A673 (cell line): ENCODE results near the gene ARHGAP45. TPM values are rescaled to one million over a fixed set of nuclear protein-coding genes. Genes with fewer than 3 reads are reported as not detected.

Source experiments
- BruUV-seq: library from RNA; stranded (reverse); fragments of 400-500 nt; replicated peaks from 2 replicates; lab custom pipeline; 2021; lab: Mats Ljungman, UMichigan
- CTCF ChIA-PET: fragments of 300-600 bp; sonication (Branson Sonifier 250); formaldehyde crosslinking; loops from one replicate; lab custom pipeline; 2022; ENCODE audit warnings: antibody characterized with exemption; lab: Charles Lee
- POLR2A ChIA-PET: fragments of 300-600 bp; sonication (Branson Sonifier 250); formaldehyde crosslinking; loops from one replicate; lab custom pipeline; 2022; ENCODE audit warnings: antibody characterized with exemption; ENCODE audit not compliant: low non-redundant PET; lab: Charles Lee
- DNase-seq: peaks from one replicate; pipeline ENCODE4 v3.0.0-alpha.2; 2015; ENCODE audit warnings: low spot score
- H3K27ac ChIP-seq: fragments of 200-600 bp; sonication (generic); 2 replicates; pipeline ENCODE4 v1.5.1; 2016; ENCODE audit warnings: mixed run types, low read depth, mild to moderate bottlenecking, mixed read lengths, antibody characterized with exemption, low read length; ENCODE audit not compliant: poor library complexity, severe bottlenecking
- H3K27me3 ChIP-seq: fragments of 200-600 bp; sonication (generic); replicated peaks from 2 replicates; pipeline ENCODE4 v1.6.1; 2017; ENCODE audit warnings: mixed run types, low read depth, mild to moderate bottlenecking, mixed read lengths, antibody characterized with exemption, low read length; ENCODE audit not compliant: insufficient read depth, poor library complexity
- H3K36me3 ChIP-seq: fragments of 200-600 bp; sonication (generic); 2 replicates; pipeline ENCODE4 v1.6.1; 2016; ENCODE audit warnings: mixed run types, mild to moderate bottlenecking, mixed read lengths, antibody characterized with exemption, low read length; ENCODE audit not compliant: insufficient read depth, poor library complexity, severe bottlenecking
- H3K4me1 ChIP-seq: fragments of 200-600 bp; sonication (generic); 2 replicates; pipeline ENCODE4 v1.6.1; 2017; ENCODE audit warnings: mixed run types, mild to moderate bottlenecking, mixed read lengths, antibody characterized with exemption, low read length; ENCODE audit not compliant: insufficient read depth, poor library complexity, severe bottlenecking
- H3K4me3 ChIP-seq: fragments of 200-600 bp; sonication (generic); 2 replicates; pipeline ENCODE4 v1.5.1; 2016; ENCODE audit warnings: low read depth, mixed run types, mild to moderate bottlenecking, mixed read lengths, low read length; ENCODE audit not compliant: poor library complexity, severe bottlenecking
- H3K9me3 ChIP-seq: fragments of 200-600 bp; sonication (generic); 2 replicates; pipeline ENCODE4 v1.6.1; 2016; ENCODE audit warnings: mixed run types, low read depth, mild to moderate bottlenecking, mixed read lengths, antibody characterized with exemption, low read length; ENCODE audit not compliant: poor library complexity, severe bottlenecking
- EZH2 ChIP-seq: fragments of 200-600 bp; sonication (generic); IDR thresholded peaks from 2 replicates; pipeline ENCODE4 v1.6.1; 2017; ENCODE audit warnings: borderline replicate concordance, low read depth, mild to moderate bottlenecking, mixed read lengths, antibody characterized with exemption, low read length; ENCODE audit not compliant: poor library complexity, severe bottlenecking
- intact Hi-C: fragments of 100-400 bp; cut with micrococcal nuclease; formaldehyde crosslinking; loops from one replicate; pipeline ENCODE4 v1.10.0; 2022; ENCODE audit not compliant: unreplicated experiment
- total RNA-seq: library from RNA; stranded (reverse); gene quantifications from 2 replicates; pipeline ENCODE4 v1.2.3, GENCODE V29; 2021
- TF ChIP-seq, protein P1 (sequence below): fragments of 300-800, 200-600 bp; sonication (generic); conservative IDR thresholded peaks from 2 replicates; pipeline ENCODE4 v1.5.1; 2017; ENCODE audit warnings: low read depth, mild to moderate bottlenecking, antibody characterized with exemption, low read length, moderate library complexity, mixed read lengths

ARHGAP45 gene
- total RNA-seq, 1 experiment from 2014 or later, result 3.2 TPM

- intact Hi-C loops, result no loop called here
- BruUV-seq, result no TSS peak
- Histone ChIP-seq H3K4me1 (no peaks in the 10 kb centered on the region), H3K9me3 (peaks cover 10% of the 10 kb centered on the region), H3K4me3 (no peak overlapping the region), H3K27me3 (no peaks in the 10 kb centered on the region), H3K27ac (no peak overlapping the region), H3K36me3 (no peaks in the 10 kb centered on the region)
- POLR2A ChIA-PET, result no interaction called here
- TF ChIP-seq, protein P1, sequence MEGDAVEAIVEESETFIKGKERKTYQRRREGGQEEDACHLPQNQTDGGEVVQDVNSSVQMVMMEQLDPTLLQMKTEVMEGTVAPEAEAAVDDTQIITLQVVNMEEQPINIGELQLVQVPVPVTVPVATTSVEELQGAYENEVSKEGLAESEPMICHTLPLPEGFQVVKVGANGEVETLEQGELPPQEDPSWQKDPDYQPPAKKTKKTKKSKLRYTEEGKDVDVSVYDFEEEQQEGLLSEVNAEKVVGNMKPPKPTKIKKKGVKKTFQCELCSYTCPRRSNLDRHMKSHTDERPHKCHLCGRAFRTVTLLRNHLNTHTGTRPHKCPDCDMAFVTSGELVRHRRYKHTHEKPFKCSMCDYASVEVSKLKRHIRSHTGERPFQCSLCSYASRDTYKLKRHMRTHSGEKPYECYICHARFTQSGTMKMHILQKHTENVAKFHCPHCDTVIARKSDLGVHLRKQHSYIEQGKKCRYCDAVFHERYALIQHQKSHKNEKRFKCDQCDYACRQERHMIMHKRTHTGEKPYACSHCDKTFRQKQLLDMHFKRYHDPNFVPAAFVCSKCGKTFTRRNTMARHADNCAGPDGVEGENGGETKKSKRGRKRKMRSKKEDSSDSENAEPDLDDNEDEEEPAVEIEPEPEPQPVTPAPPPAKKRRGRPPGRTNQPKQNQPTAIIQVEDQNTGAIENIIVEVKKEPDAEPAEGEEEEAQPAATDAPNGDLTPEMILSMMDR, result no peak
- TF ChIP-seq EZH2, result no peak
- DNase-seq, result no peak
- CTCF ChIA-PET, result interaction anchor here (0.5 to 0.6 kb wide), 2 partner anchors 11 to 198 kb away, joined by 3 to 4 read pairs; no protein-coding TSS in a partner anchor
Observed at GRCh38 chr19:1053176-1054101, 13.5 kb upstream of the ARHGAP45 start.

DNA sequence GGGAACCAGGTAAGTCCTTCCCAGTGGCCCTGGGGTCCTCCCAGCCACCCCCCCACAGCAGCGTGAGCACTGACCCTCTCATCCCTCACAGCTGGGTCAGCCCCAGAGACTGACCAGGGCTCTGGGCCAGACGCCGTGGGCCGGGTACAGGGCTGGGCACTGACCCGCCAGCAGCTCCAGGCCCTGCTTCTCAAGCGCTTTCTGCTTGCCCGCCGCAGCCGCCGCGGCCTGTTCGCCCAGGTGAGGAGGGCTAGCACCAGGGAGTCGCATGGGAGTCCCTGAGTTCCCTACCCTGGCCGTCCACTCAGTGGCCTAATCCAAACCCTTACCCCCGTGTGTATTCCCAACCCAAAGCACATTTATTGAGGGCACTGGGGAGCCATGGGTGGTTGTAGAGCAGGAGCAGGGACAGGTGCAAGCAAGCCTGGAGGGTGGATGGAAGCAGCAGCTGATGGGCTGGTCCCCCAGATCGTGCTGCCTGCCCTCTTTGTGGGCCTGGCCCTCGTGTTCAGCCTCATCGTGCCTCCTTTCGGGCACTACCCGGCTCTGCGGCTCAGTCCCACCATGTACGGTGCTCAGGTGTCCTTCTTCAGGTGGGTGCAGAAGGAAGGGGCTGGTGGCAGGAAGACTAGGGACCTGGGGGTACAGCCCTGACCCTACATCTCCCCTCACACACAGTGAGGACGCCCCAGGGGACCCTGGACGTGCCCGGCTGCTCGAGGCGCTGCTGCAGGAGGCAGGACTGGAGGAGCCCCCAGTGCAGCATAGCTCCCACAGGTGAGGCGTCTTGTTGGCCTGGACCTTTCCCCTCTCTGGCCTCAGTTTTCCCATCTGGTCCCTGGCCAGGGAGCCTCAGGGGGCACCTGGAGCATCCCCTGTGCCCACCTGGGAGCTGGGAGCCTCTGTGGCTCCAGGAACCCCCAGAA lies 12.6 kb upstream of the ARHGAP45 start:
- no TSS peak for BruUV-seq
- Histone ChIP-seq H3K4me3 (no peak overlapping the region), H3K27ac (no peak overlapping the region), H3K9me3 (peaks cover 15% of the 10 kb centered on the region), H3K36me3 (no peaks in the 10 kb centered on the region), H3K4me1 (no peaks in the 10 kb centered on the region), H3K27me3 (no peaks in the 10 kb centered on the region)
- TF ChIP-seq, protein P1, result no peak
- no peak for TF ChIP-seq EZH2
- intact Hi-C loops, result no loop called here
- ChIA-PET CTCF (interaction anchor here (0.6 kb wide), 1 partner anchor 197 kb away, joined by 4 read pairs; no protein-coding TSS in a partner anchor), POLR2A (interaction anchor here (0.7 kb wide), 1 partner anchor 18 kb away, joined by 16 read pairs; no protein-coding TSS in a partner anchor)
- DNase-seq, result no peak

- DNase-seq, result no peak
- Histone ChIP-seq H3K4me3 (no peak overlapping the region), H3K27me3 (no peaks in the 10 kb centered on the region), H3K4me1 (no peaks in the 10 kb centered on the region), H3K27ac (no peak overlapping the region), H3K36me3 (no peaks in the 10 kb centered on the region), H3K9me3 (peaks cover 15% of the 10 kb centered on the region)
- intact Hi-C loops, result no loop called here
- no TSS peak for BruUV-seq
- CTCF ChIA-PET, result interaction anchor here (0.7 kb wide), 1 partner anchor 13 kb away, joined by 7 read pairs; no protein-coding TSS in a partner anchor
- TF ChIP-seq, protein P1, result no peak
- no peak for TF ChIP-seq EZH2
- POLR2A ChIA-PET, result interaction anchor here (0.7 kb wide), 1 partner anchor 18 kb away, joined by 16 read pairs; no protein-coding TSS in a partner anchor
Observed at GRCh38 chr19:1055028-1055425, 11.9 kb upstream of the ARHGAP45 start.
